Measurements from ENCODE around the gene CSNK1A1L.

Gene CSNK1A1L

DNA sequence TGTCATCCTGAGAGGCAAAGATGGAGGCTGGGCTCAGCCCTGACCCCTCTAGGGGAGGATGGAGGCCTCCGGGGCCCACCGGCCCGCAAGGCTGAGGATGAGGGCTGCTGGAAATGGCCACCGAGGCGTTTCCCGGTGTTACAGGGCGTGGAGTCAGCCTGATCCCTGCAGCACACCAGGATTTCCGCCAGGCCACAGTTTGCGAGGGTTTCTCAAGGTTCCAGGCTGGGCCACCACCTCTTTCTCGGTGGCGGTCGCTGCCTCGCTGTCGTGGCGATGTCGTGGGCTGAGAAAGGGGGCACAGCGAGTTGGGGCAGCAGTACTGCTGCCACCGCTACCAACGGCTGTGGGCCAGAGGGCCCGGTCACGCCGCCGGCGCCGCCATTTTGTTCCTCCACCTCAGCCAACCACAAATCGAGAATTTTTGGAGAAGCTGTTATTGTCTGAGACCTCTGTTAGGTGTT, at the start of gene CSNK1A1L:
CSNK1A1L (minus strand) TSS at position 414 of the 464 bp plus-strand sequence; CDS start at position 6, 408 bp downstream.
- DNase-seq (ENCODE audit: low read depth in 3 of 3) = no peak

DNA sequence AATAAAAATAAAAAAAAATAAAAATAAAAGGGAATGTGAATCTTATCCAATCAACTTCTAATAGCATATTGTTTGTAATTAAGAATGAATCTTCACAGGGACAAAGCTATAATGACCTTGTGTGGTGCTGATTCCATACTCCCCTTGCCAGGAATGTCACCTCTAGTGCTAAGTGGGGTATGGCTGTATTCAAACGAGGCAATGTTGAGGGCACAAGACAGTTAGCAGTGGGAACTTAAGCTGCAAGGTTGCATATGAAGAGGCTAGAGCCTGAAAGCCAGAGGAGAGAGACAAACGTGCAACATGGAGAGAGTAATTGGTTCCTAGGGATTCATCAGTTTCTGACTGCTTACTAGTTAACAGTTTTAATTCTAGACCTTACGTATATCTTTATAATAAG, 43.9 kb upstream of the CSNK1A1L start:
- no peak for DNase-seq (ENCODE audit: low read depth in 3 of 3)

DNA sequence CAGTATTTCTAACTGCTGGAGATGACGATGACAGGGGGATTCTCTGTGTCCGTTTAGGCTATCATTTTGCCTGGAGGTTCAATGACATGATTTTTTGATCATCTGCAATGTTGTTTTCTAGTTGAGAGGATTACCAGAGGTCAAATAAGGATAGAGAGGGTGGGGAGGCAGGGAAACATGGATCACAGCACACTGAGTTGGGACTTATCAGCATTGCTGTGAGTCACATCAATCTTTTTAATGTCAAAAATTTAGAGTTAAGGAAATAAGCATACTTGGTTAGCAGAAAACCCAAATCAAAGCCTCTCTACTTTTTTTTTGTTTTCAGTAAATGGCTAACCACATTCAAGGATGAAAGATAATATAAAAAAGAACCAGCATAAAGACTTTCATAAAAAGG, 43.0 kb upstream of the CSNK1A1L start:
- DNase-seq (ENCODE audit: low read depth in 3 of 3) = no peak

DNA sequence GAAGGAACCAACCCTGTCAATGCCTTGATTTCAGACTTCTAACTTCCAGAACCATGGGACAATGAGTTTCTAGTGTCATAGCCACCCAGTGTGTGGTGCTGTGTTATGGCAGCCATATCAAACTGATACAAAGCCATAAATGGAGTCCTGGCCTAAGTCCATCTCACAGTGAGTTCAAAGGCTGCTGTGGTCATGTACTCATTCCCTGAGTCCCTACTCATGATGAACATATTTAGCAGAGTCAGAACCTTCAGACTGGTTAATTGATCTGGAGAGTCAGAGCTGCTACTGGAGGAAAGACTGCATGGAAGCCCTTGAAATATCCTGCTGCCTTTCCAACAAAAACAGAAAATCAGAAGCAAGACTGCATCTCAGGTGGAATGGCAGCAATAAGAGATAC, 39.2 kb upstream of the CSNK1A1L start:
- DNase-seq (ENCODE audit: low read depth in 3 of 3) = no peak

DNA sequence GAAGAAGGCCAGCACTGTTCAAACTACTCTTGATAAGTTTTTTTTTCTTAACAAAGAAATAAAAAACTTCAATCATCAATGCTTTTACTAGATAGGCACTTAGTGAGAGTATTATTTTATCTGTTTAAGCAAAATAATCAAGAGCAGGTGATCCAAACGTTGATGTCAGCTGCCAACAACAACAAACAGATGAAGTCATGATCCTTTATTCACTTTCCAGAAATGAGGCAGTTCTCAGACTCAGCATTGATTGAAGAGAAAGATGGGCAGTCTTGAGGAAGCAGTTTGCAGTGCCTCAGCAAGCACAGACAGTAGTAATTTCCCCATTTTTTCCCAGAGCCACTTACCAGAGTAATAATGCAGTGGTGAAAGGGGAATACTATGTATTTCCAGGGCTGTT, 38.4 kb upstream of the CSNK1A1L start:
- no peak for DNase-seq (ENCODE audit: low read depth in 3 of 3)

DNA sequence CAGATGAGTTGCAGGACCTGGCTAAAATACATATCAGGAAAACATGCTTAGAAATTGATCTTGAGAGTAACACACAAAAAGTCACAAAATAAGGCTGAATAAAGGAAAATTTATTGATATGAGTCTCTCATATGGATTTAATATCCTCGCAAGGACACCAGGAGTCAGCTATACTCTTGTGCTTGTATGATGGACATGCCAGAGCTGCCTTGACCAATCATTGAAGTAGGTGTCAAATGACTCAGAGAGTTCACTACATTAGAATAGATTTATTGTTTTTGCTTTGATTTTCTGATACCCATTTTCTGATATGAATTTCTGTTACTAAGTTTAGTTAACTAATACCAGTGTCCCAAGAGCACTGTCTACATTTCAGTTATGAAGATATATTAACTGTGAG, 37.4 kb upstream of the CSNK1A1L start:
- DNase-seq (ENCODE audit: low read depth in 3 of 3) = no peak

DNA sequence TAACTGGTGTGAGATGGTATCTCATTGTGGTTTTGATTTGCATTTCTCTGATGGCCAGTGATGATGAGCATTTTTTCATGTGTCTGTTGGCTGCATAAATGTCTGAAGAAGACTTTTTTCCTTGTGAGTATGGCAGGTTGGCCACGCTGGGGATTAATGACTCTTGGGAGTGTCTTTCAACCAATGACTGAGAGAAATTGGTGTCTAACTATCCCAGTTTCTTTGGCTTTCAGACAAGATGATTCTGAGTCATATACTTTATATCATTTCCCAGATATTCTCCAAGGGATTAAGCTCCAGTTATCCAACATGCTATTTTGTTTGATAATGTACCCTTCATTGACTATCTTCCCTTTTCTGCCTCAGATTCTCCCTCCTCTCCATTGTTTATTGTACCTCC, 35.5 kb upstream of the CSNK1A1L start:
- DNase-seq (ENCODE audit: low read depth in 3 of 3) = no peak

DNA sequence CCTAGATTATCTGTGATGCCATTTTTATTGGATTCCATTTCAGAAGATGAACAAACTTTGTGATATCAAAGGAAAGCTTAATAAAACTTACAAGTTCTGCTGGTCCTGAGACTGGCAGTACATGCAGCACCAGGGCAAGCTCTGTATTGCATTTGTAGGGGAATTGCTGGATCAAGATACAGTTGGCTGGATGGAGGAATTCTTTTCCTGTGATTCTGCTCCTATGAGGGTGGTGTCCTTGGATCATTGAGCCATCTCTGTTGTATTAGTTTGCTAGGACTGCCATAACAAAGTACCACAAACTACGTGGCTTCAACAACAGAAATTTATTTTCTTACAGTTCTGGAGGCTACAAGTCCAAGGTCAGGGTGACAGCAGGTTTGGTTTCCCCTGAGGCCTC, 33.9 kb upstream of the CSNK1A1L start:
- DNase-seq (ENCODE audit: low read depth in 3 of 3) = no peak

DNA sequence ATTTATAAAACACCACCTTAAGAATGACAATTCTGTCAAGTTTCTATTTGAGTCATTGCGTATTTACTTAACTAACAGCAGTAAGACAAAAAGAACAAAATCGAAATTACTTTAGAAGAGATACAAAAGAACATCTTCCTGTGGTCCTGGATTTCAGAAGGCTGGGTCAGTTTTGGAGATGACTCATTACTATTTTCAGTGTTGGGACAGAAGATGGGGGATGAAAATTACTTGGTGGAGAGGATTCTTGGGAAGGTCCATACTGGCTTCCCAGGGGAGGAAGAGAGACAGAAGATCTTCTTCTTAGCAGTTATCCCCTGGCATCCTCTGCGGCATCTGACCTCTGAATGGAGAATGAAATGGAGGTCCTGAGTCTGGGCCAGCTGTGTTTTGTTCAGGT, 33.5 kb upstream of the CSNK1A1L start:
- no peak for DNase-seq (ENCODE audit: low read depth in 3 of 3)

DNA sequence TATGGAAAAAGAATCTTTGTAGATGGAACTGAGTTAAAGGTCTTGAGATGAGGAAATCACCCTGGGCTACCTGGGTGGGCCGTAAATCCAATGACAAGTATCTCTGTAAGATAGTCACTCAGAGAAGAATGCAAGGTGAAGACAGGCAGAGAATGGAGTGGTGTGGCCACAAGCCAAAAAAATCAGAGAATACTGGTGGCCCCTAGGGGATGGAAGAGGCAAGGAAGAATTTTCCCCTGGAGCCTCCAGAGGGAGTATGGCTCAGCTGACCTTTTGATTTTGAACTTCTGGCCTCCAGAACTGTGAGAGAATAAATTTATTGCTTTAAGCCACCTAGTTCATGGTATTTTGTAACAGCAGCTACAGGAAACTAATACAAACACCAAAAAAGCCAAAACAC, 32.7 kb upstream of the CSNK1A1L start:
- no peak for DNase-seq (ENCODE audit: low read depth in 3 of 3)

DNA sequence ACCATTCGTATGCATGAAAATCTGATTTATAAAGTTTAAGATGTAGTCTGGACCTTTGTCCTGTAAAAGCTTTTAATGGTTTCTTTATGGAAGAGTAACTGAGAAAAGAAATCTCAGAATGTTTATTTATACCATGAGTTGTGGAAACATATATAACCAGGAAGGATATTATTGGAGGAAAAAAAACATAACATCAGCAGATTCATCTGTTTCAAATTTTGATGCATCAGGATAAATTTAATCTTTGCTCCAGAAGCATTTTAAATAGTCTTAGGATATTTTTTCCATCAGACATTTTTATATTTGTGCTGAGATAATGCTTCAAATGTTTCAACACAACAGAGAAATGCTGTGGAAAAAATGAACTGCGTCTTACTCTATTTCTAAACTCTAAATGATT, 31.2 kb upstream of the CSNK1A1L start:
- DNase-seq (ENCODE audit: low read depth in 3 of 3) = no peak

DNA sequence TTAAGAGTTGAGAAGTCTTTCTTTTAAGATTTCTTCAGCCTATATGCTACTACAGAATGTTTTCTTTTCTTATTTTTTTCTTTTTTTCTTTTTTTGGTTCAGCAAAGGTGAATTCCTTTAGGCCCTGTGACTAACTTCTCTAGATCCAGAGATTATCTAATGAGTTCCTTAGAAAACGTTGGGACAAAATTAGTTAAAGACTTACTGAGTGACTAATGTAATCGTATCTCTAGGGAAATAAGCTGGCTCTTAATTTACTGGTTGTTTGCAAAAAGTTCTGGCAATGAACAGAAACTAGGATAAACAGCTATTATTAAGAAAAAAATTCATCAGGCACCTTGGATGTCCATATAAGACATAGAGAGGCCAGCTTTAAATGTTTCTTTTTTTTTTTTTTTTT, 30.7 kb upstream of the CSNK1A1L start:
- no peak for DNase-seq (ENCODE audit: low read depth in 3 of 3)

DNA sequence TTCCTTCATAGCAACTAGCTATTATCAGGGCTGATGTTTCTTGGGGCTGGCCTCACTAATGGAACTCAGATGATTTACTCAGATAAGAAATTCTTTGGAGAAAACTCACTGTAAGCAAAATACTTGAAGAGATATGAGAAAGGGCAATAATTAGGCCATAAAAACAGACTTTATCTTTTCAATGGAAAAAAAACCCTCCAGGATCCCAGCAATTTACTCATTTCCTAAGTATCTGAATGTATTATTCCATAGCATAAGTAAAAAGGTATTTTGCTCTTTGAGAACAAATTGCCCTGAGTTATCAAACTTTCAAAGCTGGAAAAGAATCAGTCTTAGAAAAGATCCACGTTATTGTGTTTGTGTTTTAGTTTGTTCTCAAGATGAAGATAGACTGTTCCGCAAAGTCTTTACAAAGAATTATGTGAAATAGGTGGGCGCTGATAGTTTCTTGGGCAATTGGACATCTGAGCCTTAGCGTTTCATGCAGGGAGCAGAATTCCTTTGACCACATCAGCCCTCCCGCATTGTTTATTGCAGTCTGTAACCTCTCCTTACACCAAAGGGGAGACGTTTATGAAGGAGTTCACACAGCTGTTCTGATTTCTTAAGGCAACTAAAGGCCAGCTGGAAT, 29.1 kb upstream of the CSNK1A1L start:
- DNase-seq (ENCODE audit: low read depth in 3 of 3) = no peak

DNA sequence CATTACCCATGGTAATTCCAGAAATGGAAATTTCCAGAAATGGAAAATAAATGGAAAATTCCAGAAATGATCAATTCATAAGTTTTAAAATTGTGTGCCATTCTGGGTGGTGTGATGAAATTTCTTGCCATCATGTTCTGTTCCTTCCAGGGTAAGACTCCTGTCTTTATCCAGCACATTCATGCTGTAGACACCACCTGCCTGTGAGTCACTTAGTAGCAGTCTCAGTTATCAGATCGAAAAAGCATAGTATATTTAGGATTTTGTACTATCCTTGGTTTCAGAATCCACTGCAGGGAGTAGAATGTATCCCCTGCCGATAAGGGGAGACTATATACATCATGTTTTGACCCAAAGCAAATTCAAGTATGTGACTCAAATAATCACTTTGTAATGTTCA, 26.7 kb upstream of the CSNK1A1L start:
- DNase-seq (ENCODE audit: low read depth in 3 of 3) = no peak

DNA sequence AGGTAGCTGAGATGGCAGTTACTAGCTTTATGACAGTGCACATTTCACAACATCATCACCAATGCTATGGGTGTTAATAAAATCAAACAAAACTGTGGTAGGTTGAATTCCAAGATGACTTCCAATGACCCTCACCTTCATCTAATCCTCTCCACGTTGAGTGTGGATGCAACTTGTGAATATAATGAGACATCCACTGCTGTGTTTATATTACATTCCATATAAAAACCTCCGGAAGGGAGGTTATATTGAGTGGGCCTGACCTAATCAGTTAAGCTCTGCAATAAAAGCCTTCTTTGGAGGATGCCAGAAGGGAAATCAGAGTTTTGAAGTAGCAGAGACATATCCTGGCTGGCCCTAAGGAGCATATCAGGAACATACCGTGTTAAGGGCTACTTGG, 25.6 kb upstream of the CSNK1A1L start:
- DNase-seq (ENCODE audit: low read depth in 3 of 3) = no peak

DNA sequence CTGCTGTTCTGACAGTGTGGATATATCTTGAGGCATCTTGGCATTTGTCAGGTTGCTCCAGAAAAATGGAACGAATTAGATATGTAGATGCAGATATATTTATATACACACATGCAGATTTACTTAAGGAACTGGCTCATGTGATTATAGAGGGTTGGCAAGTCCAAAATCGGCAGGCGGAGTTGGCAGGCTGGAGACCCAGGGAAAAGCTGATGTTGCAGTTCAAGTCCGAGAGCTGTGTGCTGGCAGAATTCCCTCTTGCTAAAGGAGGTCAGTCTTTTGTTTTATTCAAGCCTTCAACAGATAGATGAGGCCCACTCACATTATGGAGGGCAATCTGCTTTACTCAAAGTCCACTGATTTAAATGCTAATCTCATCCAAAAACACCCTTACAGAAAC, 24.4 kb upstream of the CSNK1A1L start:
- DNase-seq (ENCODE audit: low read depth in 3 of 3) = no peak

DNA sequence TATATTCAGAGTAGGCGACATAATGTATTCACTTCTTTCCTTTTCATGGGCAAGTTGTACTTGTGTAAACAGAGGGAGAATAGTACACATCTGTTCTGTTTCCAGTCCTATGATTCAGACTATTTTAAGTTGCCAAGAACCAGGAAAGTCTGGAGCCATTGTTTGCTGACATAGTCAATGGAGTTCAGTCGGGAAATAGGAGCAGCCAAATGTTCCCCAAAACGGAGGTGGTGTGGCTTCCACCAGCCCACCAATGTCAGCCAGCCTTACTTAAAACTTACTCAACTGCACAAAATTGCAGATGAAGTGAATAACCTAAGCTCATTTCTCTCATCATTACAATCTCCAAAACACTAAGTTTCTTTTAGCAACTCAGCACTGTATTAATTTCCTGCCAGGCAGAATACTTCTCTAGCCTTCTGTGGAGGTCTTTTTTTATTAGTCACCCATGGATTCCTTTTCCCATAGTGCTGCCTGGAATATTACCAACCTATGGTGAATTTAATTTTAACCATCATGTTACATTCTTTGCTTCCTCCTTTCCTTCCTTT, 22.3 kb upstream of the CSNK1A1L start:
- DNase-seq (ENCODE audit: low read depth in 3 of 3) = no peak

DNA sequence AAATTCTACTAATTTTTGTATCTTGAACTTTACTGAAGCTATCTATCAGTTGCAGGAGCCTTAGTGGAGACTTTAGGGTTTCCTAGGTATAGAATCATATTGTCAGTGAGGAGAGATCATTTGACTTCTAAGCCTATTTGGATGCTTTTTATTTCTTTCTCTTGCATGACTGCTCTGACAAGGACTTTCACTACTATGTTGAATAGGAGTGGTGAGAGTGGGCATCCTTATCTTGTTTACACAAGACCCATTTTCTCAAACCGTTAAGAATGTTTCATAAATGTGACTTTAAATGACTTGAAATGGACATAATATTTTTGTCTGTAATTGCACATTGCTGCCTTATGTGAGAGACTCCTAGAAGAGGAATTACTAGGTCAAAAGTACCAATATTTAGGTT, 17.9 kb upstream of the CSNK1A1L start:
- no peak for DNase-seq (ENCODE audit: low read depth in 3 of 3)

DNA sequence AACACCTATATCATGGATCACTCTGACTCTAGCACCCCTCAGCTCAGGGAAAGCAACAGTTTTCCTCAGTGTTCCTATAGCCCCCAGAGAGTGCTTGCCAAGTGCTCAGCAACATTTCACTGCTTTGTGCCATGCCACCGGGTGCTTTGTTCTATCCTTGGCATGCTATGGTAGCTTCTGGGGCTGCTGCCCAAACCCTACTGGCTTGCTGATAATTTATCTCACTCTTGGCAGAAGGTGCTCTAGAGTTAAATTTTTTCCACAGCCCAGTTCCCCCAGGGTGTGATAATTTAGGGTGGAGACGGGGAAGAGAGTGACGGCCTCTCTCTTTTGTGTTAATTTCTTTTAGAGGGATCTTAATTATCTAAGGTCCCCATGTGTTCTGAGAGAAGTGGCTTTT, 12.6 kb upstream of the CSNK1A1L start:
- no peak for DNase-seq (ENCODE audit: low read depth in 3 of 3)

DNA sequence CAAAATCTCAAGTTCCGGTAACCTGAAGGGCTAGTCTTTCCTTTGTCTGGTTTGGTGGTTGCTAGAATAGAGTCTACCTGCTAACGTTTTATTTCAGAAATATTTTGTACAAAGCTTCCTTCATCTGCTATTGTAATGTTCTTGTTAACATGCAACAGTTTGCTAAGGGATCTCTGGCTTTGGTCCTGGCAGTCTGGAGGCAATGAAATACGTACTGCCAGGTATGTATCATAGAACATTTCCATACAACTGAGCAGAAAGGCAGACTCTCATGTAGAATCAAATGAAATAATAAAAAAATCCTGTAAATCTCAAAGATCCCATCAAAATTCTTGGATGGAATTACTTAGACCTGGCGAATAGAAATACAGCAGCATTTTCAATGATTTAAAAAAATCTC, 8.8 kb upstream of the CSNK1A1L start:
- DNase-seq (ENCODE audit: low read depth in 3 of 3) = no peak

DNA sequence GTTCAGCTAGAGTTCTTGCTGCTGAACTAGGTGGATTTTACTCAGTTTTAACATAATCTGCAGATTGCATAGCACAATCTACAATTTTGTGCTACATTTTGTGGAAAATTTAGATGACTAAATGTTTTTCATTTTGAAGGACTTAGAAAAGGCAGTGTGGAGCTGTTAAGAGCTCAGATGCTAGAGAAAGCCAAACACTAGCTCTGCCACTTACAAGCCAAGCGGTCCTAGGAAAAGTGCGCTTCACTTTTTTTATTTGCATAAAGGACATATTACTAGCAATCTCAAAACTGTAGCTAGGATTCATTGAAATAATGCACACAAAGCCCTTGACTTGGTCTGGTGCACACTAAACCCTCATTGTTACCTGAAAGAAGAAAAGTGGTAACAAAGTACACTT, 8.1 kb upstream of the CSNK1A1L start:
- no peak for DNase-seq (ENCODE audit: low read depth in 3 of 3)

DNA sequence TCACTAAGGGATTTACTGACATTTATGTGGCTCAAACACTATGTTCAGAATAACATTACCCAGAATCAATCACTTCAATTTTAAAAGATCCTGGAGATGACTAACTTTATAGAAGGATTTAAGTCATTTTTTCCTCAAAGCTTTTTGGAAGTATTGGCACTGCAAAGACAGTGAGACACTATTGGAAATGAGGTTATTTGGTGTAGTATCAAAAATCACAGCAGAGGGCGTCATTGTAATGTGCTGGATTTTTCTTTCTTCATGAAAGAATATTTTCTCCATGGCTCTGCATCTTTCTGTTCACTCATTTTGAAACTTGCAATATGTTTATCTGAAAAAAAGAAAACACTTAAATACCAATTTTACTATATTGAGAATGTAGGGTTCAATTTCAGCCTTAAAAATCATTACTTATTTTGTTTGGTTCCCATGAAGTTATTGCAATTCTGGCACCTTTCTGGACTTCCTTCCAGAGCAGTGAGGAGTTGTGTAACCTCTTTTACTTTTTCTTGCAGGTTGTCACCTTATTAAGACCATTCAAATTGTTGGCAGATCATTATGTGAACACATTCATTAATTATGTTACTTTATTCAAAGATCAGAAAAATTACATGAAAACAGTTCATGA, 3.7 kb upstream of the CSNK1A1L start:
- no peak for DNase-seq (ENCODE audit: low read depth in 3 of 3)

DNA sequence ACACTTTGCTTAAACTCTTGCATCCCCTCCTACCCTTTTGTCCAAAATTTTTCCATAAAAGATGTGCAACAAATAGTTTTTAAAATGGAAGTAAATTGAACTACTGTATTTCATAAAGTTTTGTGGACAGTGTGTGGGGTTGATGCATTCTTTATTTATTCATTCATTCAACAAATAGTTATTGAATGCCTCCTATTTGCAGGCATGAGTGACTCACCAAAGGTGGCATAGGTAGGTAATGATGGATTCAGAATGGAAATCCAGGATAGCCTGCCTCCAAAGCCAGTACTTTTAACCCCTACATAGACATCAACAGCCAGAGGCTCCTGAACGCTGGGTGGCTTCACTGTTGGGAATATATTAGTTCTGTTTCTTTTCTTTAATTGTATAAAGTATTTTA, 2.4 kb upstream of the CSNK1A1L start:
- DNase-seq (ENCODE audit: low read depth in 3 of 3) = no peak

DNA sequence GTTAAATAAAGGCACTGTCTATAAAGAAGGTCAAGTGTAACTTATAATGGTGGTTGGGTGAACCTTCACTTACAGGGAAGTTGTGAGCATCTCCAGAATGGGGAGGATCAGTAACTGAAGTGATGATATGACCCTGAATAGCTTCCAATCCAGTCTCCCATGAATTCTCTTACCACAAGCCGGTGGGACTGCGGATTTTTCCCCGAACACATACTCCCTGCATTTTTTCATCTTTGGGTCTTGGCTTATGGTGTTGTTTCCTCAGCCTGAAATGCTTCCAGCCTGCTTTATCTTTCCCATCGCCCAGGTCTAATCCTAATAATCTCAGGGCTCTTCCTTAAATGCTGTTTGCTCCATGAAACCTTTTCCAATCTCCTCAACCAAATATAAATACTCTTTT, 2.0 kb upstream of the CSNK1A1L start:
- DNase-seq (ENCODE audit: low read depth in 3 of 3) = no peak

Data from stimulated activated CD4-positive, alpha-beta T cell treated with anti-CD3 and anti-CD28 coated beads, TNF-alpha, amount 100 ng/mL, for 4 hours (primary cell).